ENCODE results near the gene ZC3H15.

The ZC3H15 gene

GRCh38 chr2:186496401-186496800 is 10.3 kb downstream of the ZC3H15 start:
- no peak for DNase-seq

- DNase-seq, result no peak
Measured at GRCh38 chr2:186497928-186498327, 11.9 kb downstream of the ZC3H15 start.

- no peak for DNase-seq
Measured at GRCh38 chr2:186498834-186499233, 12.8 kb downstream of the ZC3H15 start.

GRCh38 chr2:186503827-186504606 is 18.0 kb downstream of the ZC3H15 start:
- peak; percentile 47 for DNase-seq

- DNase-seq, result no peak
Measured at GRCh38 chr2:186508263-186508662, 22.2 kb downstream of the ZC3H15 start.

GRCh38 chr2:186515376-186515775 is 29.3 kb downstream of the ZC3H15 start:
- DNase-seq, result no peak

GRCh38 chr2:186516396-186516795 is 30.3 kb downstream of the ZC3H15 start:
- DNase-seq, result peak; percentile 51

GRCh38 chr2:186517090-186517489 is 31.0 kb downstream of the ZC3H15 start:
- no peak for DNase-seq

- DNase-seq, result peak; percentile 93
Measured at GRCh38 chr2:186518291-186518690, 32.2 kb downstream of the ZC3H15 start.

- no peak for DNase-seq
Measured at GRCh38 chr2:186518945-186519344, 32.9 kb downstream of the ZC3H15 start.

- peak; percentile 89 for DNase-seq
Measured at GRCh38 chr2:186521570-186522153, 35.6 kb downstream of the ZC3H15 start.

- DNase-seq, result no peak
Measured at GRCh38 chr2:186522450-186522849, 36.4 kb downstream of the ZC3H15 start.

GRCh38 chr2:186523791-186524190 is 37.7 kb downstream of the ZC3H15 start:
- DNase-seq, result no peak

GRCh38 chr2:186526281-186526680 is 40.2 kb downstream of the ZC3H15 start:
- no peak for DNase-seq

- DNase-seq, result no peak
Measured at GRCh38 chr2:186530314-186530713, 44.3 kb downstream of the ZC3H15 start.

- no peak for DNase-seq
Measured at GRCh38 chr2:186531257-186531775, 45.3 kb downstream of the ZC3H15 start.

- DNase-seq, result no peak
Measured at GRCh38 chr2:186532891-186533290, 46.8 kb downstream of the ZC3H15 start.

- DNase-seq, result no peak
Measured at GRCh38 chr2:186533717-186534116, 47.7 kb downstream of the ZC3H15 start.

- DNase-seq, result no peak
Measured at GRCh38 chr2:186534406-186534805, 48.3 kb downstream of the ZC3H15 start.

GRCh38 chr2:186535861-186536260 is 49.8 kb downstream of the ZC3H15 start:
- DNase-seq, result peak; percentile 85

GRCh38 chr2:186537019-186537418 is 51.0 kb downstream of the ZC3H15 start:
- no peak for DNase-seq

- peak; percentile 57 for DNase-seq
Measured at GRCh38 chr2:186540941-186541340, 54.9 kb downstream of the ZC3H15 start.

GRCh38 chr2:186542002-186542401 is 55.9 kb downstream of the ZC3H15 start:
- DNase-seq, result no peak

GRCh38 chr2:186543561-186544131 is 57.6 kb downstream of the ZC3H15 start:
- DNase-seq, result peak; percentile 15

Measured in NCI-H82 (cell line).